ES-I3 (cell line): ENCODE results near the gene SIAH2.

Source experiments
- H3K36me3 ChIP-seq: 2 replicates; pipeline ENCODE4 v1.6.1; 2013; ENCODE audit warnings: mild to moderate bottlenecking, low read length, control low read depth, moderate library complexity; ENCODE audit not compliant: insufficient read depth
- H3K4me1 ChIP-seq: 2 replicates; pipeline ENCODE4 v1.6.1; 2013; ENCODE audit warnings: mild to moderate bottlenecking, control low read depth, low read length; ENCODE audit not compliant: insufficient read depth
- H3K9ac ChIP-seq: 2 replicates; pipeline ENCODE4 v1.6.1; 2013; ENCODE audit warnings: low read depth, mild to moderate bottlenecking, low read length, moderate library complexity
- H3K9me3 ChIP-seq: 2 replicates; pipeline ENCODE4 v1.6.1; 2013; ENCODE audit warnings: mild to moderate bottlenecking, low read length, moderate library complexity; ENCODE audit not compliant: control insufficient read depth, insufficient read depth

SIAH2 gene

GRCh38 chr3:150747886-150748683, 14.9 kb downstream of the SIAH2 start:
- Histone ChIP-seq H3K9me3 (no peaks in the 10 kb centered on the region), H3K9ac (no peak overlapping the region), H3K36me3 (no peaks in the 10 kb centered on the region), H3K4me1 (peaks cover 18% of the 10 kb centered on the region)

- Histone ChIP-seq H3K9ac (no peak overlapping the region), H3K36me3 (no peaks in the 10 kb centered on the region), H3K9me3 (no peaks in the 10 kb centered on the region), H3K4me1 (peaks cover 17% of the 10 kb centered on the region)
These were observed 16.0 kb downstream of the SIAH2 start for GRCh38 chr3:150746791-150747590.

- Histone ChIP-seq H3K36me3 (no peaks in the 10 kb centered on the region), H3K9ac (no peak overlapping the region), H3K9me3 (no peaks in the 10 kb centered on the region), H3K4me1 (peaks cover 12% of the 10 kb centered on the region)
These were observed 17.1 kb downstream of the SIAH2 start for GRCh38 chr3:150745832-150746231.

- Histone ChIP-seq H3K36me3 (no peaks in the 10 kb centered on the region), H3K9me3 (no peaks in the 10 kb centered on the region), H3K9ac (no peak overlapping the region), H3K4me1 (peaks cover 12% of the 10 kb centered on the region)
These were observed 18.1 kb downstream of the SIAH2 start for GRCh38 chr3:150744919-150745211.

- no peaks in the 10 kb centered on the region for H3K36me3 ChIP-seq
- H3K4me1 ChIP-seq, result peaks cover 10% of the 10 kb centered on the region
- H3K9me3 ChIP-seq, result no peaks in the 10 kb centered on the region
- H3K9ac ChIP-seq, result no peak overlapping the region
These were observed 18.7 kb downstream of the SIAH2 start for GRCh38 chr3:150744041-150744918.

- H3K9ac ChIP-seq, result no peak overlapping the region
- H3K9me3 ChIP-seq, result no peaks in the 10 kb centered on the region
- no peaks in the 10 kb centered on the region for H3K36me3 ChIP-seq
- peaks cover 10% of the 10 kb centered on the region; the same call in 1 of the 2 replicates for H3K4me1 ChIP-seq
These were observed 19.5 kb downstream of the SIAH2 start for GRCh38 chr3:150743508-150743907.

GRCh38 chr3:150742679-150743078, 20.3 kb downstream of the SIAH2 start:
- H3K36me3 ChIP-seq, result no peaks in the 10 kb centered on the region
- no peaks in the 10 kb centered on the region for H3K9me3 ChIP-seq
- H3K9ac ChIP-seq, result no peak overlapping the region
- peaks cover 18% of the 10 kb centered on the region for H3K4me1 ChIP-seq

- H3K9ac ChIP-seq, result no peak overlapping the region
- H3K36me3 ChIP-seq, result no peaks in the 10 kb centered on the region
- H3K4me1 ChIP-seq, result peaks cover 22% of the 10 kb centered on the region
- no peaks in the 10 kb centered on the region for H3K9me3 ChIP-seq
These were observed 20.8 kb downstream of the SIAH2 start for GRCh38 chr3:150742141-150742523.

- H3K4me1 ChIP-seq, result peaks cover 27% of the 10 kb centered on the region
- no peaks in the 10 kb centered on the region for H3K36me3 ChIP-seq
- H3K9ac ChIP-seq, result no peak overlapping the region
- no peaks in the 10 kb centered on the region for H3K9me3 ChIP-seq
These were observed 21.4 kb downstream of the SIAH2 start for GRCh38 chr3:150741497-150742140.

- Histone ChIP-seq H3K36me3 (no peaks in the 10 kb centered on the region), H3K9me3 (no peaks in the 10 kb centered on the region), H3K4me1 (peaks cover 31% of the 10 kb centered on the region)
These were observed 22.1 kb downstream of the SIAH2 start for GRCh38 chr3:150740733-150741496.

GRCh38 chr3:150739877-150740645, 22.9 kb downstream of the SIAH2 start:
- Histone ChIP-seq H3K9me3 (no peaks in the 10 kb centered on the region), H3K4me1 (peaks cover 39% of the 10 kb centered on the region), H3K9ac (no peak overlapping the region), H3K36me3 (no peaks in the 10 kb centered on the region)

More at GRCh38 chr3:150740733-150741496, 22.1 kb downstream of the SIAH2 start:
- no peak overlapping the region for H3K9ac ChIP-seq

GRCh38 chr3:150739200-150739863, 23.6 kb downstream of the SIAH2 start:
- Histone ChIP-seq H3K4me1 (peaks cover 39% of the 10 kb centered on the region), H3K9me3 (no peaks in the 10 kb centered on the region), H3K9ac (no peak overlapping the region), H3K36me3 (no peaks in the 10 kb centered on the region)
